Measurements from ENCODE around the gene PCDH19. TPM values are rescaled to one million over a fixed set of nuclear protein-coding genes. Genes with fewer than 3 reads are reported as not detected.

PCDH19 gene
- total RNA-seq, 2 donors from 2014 or later = not detected

DNA sequence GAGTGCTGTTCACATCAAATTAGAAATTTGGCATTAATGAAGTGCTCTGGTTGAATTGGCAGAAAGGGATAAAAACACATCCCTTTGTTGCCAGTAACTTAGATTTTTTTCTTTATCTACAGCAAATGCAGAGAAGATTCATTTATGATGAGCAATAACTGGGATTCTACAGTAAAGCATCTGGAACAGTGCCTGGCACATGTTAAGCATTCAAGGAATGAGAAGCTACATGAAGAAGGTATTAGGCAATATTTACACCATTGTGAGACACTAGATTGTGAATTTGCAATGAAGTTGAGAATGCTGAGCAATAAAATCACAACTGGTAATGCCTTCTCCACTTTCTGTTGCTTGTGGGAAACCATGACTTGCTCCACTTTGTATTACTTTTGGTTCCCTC lies 33.5 kb downstream of the PCDH19 start:
- ATAC-seq (replicated peaks in 1 of 2) = no peak
- no peak overlapping the region for H3K27ac Mint-ChIP-seq

DNA sequence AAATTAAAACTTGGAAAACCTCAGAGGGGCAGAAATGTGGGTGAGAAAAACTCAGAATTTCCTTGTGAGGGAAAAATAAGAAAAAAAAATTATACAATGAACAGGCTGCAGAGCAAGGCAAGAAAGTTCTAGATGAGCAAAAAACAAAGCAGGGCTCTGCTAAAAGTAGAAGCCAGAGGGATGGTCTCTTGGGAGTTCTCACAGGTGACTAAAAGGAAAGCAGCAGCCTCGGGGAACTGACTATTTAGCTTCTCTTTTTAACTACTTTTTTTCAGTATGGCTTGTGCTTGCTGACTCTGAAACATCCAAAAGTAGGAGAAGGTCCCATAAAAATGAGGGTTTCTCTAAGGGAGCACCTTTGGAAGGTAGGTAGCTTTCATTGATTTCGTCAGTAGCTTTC lies 36.4 kb downstream of the PCDH19 start:
- no peak for DNase-seq
- H3K27me3 Mint-ChIP-seq (ENCODE audit: low read depth) = peaks cover 16% of the 10 kb centered on the region
- no peak overlapping the region for H3K27ac Mint-ChIP-seq
- H3K4me1 Mint-ChIP-seq (ENCODE audit: low read depth) = no peaks in the 10 kb centered on the region
- no peak for ATAC-seq (replicated peaks in 1 of 2)
- H3K36me3 Mint-ChIP-seq (ENCODE audit: insufficient read depth in 2 of 2) = no peaks in the 10 kb centered on the region
- no peaks in the 10 kb centered on the region for H3K9me3 Mint-ChIP-seq
- no peak overlapping the region for H3K4me3 Mint-ChIP-seq

More for the DNA sequence above, 33.5 kb downstream of the PCDH19 start:
- DNase-seq = no peak
- Mint-ChIP-seq H3K36me3 (ENCODE audit: insufficient read depth in 2 of 2) (no peaks in the 10 kb centered on the region), H3K9me3 (no peaks in the 10 kb centered on the region), H3K27me3 (ENCODE audit: low read depth) (peaks cover 33% of the 10 kb centered on the region), H3K4me3 (no peak overlapping the region), H3K4me1 (ENCODE audit: low read depth) (no peaks in the 10 kb centered on the region)

DNA sequence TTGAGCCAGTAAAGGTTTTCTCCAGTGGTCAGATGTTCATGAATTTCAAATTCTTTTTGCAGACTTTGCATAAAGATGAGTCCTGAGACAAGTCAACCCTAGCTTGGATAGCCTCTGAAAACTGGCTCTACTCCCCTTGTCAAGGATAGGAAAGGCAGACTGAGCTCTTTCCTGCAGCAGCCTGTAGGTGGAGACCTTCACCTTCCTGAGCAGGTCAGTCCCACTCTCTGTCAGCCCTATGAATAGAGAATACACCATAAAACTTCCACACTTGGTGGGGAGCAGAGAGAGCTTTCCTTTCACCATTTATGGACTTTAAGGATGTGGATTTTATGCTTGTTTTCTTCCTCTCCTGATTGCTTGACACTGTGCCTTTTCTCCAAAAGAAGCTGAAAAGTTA lies 41.9 kb downstream of the PCDH19 start:
- Mint-ChIP-seq H3K4me3 (no peak overlapping the region), H3K27me3 (ENCODE audit: low read depth) (peaks cover 21% of the 10 kb centered on the region), H3K36me3 (ENCODE audit: insufficient read depth in 2 of 2) (no peaks in the 10 kb centered on the region), H3K27ac (no peak overlapping the region), H3K4me1 (ENCODE audit: low read depth) (no peaks in the 10 kb centered on the region), H3K9me3 (no peaks in the 10 kb centered on the region)
- ATAC-seq (replicated peaks in 1 of 2) (no peak), DNase-seq (peak in 1 of 2 donors; percentile 3)

DNA sequence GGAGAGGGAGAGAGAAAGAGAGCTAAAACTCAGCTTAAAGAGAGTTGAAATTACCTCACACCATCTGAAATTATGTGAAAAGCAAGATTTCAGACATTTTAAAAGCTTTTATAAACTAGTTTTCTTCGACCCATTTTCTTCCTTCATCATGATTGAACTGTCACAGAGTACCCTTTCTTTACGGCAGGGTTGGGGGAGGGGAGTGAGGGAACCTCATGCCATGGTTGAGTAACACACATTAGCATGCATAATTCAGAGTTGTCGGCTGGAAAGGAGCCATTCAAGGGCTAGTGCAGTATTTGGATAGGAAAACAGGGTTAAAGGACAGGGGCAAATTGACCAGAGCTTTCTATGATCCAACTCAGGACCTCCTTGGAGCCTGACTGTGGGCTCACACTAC lies 46.2 kb downstream of the PCDH19 start:
- H3K36me3 Mint-ChIP-seq (ENCODE audit: insufficient read depth in 2 of 2) = no peaks in the 10 kb centered on the region

DNA sequence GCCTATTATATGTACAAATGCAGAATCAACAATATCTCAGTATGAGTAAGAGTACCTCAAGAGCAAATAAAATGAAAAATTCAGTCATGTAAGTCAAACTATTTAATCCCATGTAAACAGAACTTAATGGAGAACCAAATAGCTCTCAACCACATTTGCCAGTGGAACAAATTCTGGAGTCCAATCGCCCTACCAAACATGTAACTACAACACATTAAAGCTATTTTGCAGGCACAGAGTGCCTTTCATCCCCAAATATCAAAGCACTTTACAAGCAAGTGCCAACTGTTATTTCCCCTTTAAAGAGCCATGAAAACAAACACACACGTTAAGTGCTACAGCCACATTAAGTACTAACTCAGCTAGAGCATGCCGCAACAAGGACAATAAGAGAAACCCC lies 51.3 kb downstream of the PCDH19 start:
- ATAC-seq (replicated peaks in 1 of 2) (no peak), DNase-seq (no peak)
- Mint-ChIP-seq H3K27ac (no peak overlapping the region), H3K27me3 (ENCODE audit: low read depth) (peaks cover 31% of the 10 kb centered on the region), H3K36me3 (ENCODE audit: insufficient read depth in 2 of 2) (no peaks in the 10 kb centered on the region), H3K9me3 (no peaks in the 10 kb centered on the region), H3K4me3 (no peak overlapping the region), H3K4me1 (ENCODE audit: low read depth) (no peaks in the 10 kb centered on the region)

More for the DNA sequence above, 46.2 kb downstream of the PCDH19 start:
- Mint-ChIP-seq H3K27ac (no peak overlapping the region), H3K4me1 (ENCODE audit: low read depth) (no peaks in the 10 kb centered on the region), H3K27me3 (ENCODE audit: low read depth) (peaks cover 26% of the 10 kb centered on the region), H3K4me3 (no peak overlapping the region), H3K9me3 (no peaks in the 10 kb centered on the region)
- DNase-seq (no peak), ATAC-seq (replicated peaks in 1 of 2) (no peak)

DNA sequence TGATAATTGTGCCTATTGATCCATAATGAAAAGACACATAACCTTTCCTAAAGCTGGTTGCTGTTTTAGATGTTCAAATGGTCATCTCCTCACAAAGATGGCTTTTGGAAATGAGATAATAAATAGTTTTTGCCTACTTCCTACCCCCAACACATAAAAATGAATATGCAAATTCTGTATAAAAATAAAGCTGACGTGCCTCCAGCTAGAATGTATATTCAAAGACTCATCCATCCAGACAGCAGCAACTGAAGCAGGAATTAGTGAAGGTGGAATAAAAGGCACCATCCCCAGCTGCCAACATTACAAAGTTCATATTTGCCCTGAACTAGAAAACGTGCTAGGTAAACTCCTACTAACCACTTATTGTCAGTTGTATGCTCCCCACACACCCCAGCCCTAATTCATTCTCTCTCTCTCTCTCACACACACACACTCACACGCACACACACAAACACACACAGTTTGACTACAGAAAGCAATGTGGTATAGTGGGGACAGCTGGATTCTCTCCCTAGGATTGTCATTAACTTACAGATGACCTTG lies 53.6 kb downstream of the PCDH19 start:
- DNase-seq (no peak), ATAC-seq (replicated peaks in 1 of 2) (no peak)
- H3K9me3 Mint-ChIP-seq = no peaks in the 10 kb centered on the region
- H3K4me3 Mint-ChIP-seq = no peak overlapping the region
- H3K27ac Mint-ChIP-seq = no peak overlapping the region
- H3K4me1 Mint-ChIP-seq (ENCODE audit: low read depth) = no peaks in the 10 kb centered on the region
- peaks cover 29% of the 10 kb centered on the region for H3K27me3 Mint-ChIP-seq (ENCODE audit: low read depth)
- H3K36me3 Mint-ChIP-seq (ENCODE audit: insufficient read depth in 2 of 2) = no peaks in the 10 kb centered on the region

DNA sequence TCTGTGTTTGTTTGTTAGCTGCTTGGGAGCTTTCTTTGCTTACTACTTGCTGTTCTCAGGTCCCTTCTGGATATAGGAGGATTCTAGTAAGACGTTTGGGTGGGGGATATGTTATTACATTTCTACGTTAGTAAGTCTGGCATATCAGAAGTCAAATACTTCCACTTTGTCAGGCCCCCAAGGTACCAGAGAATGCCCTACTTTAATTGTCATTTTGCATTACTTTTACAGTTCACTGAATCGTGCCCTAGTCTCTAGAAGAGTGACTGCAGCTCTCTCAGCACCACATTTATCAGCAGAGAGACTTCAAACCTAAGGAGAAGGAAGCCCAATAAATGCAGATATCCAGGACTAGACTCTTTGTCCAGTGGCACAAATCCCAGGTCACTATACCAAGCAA lies 54.4 kb downstream of the PCDH19 start:
- H3K27me3 Mint-ChIP-seq (ENCODE audit: low read depth) = peaks cover 29% of the 10 kb centered on the region
- no peaks in the 10 kb centered on the region for H3K9me3 Mint-ChIP-seq
- H3K27ac Mint-ChIP-seq = no peak overlapping the region
- DNase-seq = no peak
- no peaks in the 10 kb centered on the region for H3K36me3 Mint-ChIP-seq (ENCODE audit: insufficient read depth in 2 of 2)
- H3K4me3 Mint-ChIP-seq = no peak overlapping the region
- no peaks in the 10 kb centered on the region for H3K4me1 Mint-ChIP-seq (ENCODE audit: low read depth)
- no peak for ATAC-seq (replicated peaks in 1 of 2)

DNA sequence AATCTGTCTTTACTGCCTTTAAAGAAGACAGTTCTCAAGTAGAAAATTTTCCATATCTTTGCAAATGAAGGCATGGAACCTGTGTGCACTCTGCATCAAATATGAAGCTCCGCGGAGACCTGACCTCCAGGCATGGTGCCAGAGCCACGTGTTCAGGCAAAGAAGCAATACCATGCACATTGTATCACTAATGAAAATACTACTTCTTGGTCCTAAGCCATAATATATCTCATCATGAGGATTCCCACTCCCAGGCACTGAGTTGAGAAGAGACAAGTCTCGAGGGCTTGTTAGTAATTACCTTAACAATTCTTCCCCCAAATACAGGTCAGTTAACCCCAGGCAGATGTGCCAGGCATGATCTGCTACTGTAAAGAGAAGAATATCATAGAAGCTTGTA lies 56.7 kb downstream of the PCDH19 start:
- DNase-seq = no peak
- no peak overlapping the region for H3K4me3 Mint-ChIP-seq
- H3K9me3 Mint-ChIP-seq = no peaks in the 10 kb centered on the region
- no peaks in the 10 kb centered on the region for H3K36me3 Mint-ChIP-seq (ENCODE audit: insufficient read depth in 2 of 2)
- ATAC-seq (replicated peaks in 1 of 2) = no peak
- no peak overlapping the region for H3K27ac Mint-ChIP-seq
- no peaks in the 10 kb centered on the region for H3K4me1 Mint-ChIP-seq (ENCODE audit: low read depth)
- peaks cover 21% of the 10 kb centered on the region for H3K27me3 Mint-ChIP-seq (ENCODE audit: low read depth)

DNA sequence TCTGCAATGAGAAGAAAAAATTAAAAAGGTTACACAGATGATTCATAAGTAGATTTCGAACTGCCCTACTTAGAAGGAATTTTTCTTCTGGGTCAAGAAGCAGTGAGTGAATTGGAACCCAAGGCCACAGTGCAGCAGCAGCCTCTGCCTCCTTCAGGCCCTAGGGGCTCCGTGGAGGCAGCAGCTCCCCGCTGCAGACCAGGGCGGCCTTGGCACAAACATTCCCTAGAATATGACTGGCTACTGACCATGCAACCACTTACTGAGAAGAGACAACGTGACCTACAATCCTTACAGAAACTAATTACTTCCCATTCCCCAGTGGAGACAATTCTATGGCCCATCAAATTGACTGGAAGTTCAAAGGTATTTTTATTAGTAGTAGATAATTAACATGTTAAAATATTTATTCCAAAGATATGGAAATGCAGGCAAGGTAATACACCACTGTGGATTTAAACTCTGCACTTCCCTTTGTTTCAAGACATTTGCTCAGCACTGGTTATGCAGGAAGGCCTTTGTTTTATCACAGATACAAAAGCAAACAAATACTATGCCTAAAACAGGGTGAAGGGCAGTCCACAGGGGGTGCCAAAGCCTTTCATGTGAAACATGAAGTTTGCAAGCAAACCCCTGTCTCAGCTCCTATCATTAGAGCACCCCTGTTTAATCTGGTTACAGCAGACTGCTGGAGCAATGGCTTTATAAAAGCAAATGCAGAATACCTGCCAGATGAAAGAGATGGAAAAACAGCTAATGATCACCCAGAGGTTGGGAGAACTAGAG lies 59.2 kb downstream of the PCDH19 start:
- Mint-ChIP-seq H3K36me3 (ENCODE audit: insufficient read depth in 2 of 2) (no peaks in the 10 kb centered on the region), H3K4me1 (ENCODE audit: low read depth) (no peaks in the 10 kb centered on the region), H3K9me3 (no peaks in the 10 kb centered on the region), H3K27me3 (ENCODE audit: low read depth) (peaks cover 6% of the 10 kb centered on the region), H3K27ac (no peak overlapping the region), H3K4me3 (no peak overlapping the region)
- ATAC-seq (replicated peaks in 1 of 2) (no peak), DNase-seq (no peak)

DNA sequence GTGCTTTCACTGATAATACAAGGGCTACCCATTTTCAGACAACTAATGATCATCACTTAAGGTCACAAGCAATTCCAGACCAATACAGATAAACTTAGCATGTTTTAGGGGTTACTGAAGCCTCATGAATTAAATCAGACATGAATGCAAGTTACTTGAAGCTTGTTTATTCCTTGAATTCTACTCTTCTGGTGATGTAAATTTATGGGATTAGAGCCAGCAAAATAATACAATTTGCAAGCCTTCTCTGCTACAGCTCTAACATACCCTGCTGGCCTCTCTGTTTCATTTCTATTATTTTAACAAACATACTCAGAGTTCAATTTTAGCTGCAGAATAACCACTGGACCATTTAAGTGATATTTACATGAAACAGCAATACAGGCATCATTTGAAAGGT lies 60.7 kb downstream of the PCDH19 start:
- H3K27me3 Mint-ChIP-seq (ENCODE audit: low read depth) = peaks cover 12% of the 10 kb centered on the region
- ATAC-seq (replicated peaks in 1 of 2) (no peak), DNase-seq (no peak)
- H3K27ac Mint-ChIP-seq = no peak overlapping the region
- H3K4me3 Mint-ChIP-seq = no peak overlapping the region
- H3K4me1 Mint-ChIP-seq (ENCODE audit: low read depth) = no peaks in the 10 kb centered on the region
- no peaks in the 10 kb centered on the region for H3K9me3 Mint-ChIP-seq
- no peaks in the 10 kb centered on the region for H3K36me3 Mint-ChIP-seq (ENCODE audit: insufficient read depth in 2 of 2)

DNA sequence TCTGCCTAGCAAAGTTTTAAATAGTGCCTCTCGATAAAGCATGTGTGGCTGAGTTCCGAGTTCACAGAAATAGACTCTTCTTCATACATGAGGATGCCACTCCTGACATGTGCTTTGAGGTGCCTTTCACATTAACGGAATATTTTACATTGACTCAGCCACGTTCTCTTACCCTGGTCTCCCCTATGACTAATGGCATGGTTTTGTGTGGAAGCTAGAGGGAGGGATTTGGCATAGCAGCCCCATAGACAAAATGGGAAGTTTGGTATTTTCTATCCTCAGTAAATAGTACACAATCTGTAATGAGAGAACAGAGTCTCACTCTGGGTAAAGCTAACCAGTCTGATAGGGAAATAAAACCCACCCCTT lies 68.9 kb downstream of the PCDH19 start:
- Mint-ChIP-seq H3K4me1 (ENCODE audit: low read depth) (no peaks in the 10 kb centered on the region), H3K27ac (no peak overlapping the region), H3K27me3 (ENCODE audit: low read depth) (peaks cover 22% of the 10 kb centered on the region), H3K36me3 (ENCODE audit: insufficient read depth in 2 of 2) (no peaks in the 10 kb centered on the region), H3K9me3 (no peaks in the 10 kb centered on the region), H3K4me3 (no peak overlapping the region)
- DNase-seq (no peak), ATAC-seq (replicated peaks in 1 of 2) (no peak)

DNA sequence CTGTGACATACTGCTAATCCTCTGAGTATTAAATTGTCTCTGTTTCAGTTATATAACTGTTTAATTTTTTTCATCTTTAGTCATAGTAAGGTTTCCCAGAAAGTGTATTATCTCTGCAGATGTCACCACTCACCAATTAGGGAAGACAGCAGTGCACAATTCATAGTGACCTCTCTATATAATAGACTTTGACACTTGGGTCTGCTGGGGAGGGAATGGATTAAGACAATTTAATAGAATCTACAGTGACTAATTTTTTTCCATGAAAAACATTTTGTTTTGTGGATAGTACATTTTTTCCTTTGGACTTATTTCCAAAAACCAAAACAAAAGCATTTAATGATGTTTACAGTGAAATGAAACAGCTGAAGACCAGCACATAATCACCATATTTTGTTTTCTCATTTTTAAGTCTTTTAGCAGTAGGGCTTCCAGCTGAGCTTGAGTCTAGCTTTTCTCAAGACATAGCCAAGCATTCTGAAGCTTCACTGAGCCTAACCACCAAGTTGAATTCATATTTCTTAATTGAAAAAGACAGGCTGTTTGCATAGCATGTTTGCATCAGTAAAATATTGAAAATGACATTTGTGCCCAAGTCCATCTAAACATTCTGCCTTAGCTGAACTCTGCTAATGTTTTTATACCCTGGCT lies 69.5 kb downstream of the PCDH19 start:
- no peak for ATAC-seq (replicated peaks in 1 of 2)
- Mint-ChIP-seq H3K4me3 (no peak overlapping the region), H3K4me1 (ENCODE audit: low read depth) (no peaks in the 10 kb centered on the region), H3K27me3 (ENCODE audit: low read depth) (peaks cover 20% of the 10 kb centered on the region), H3K36me3 (ENCODE audit: insufficient read depth in 2 of 2) (no peaks in the 10 kb centered on the region), H3K9me3 (no peaks in the 10 kb centered on the region), H3K27ac (no peak overlapping the region)
- DNase-seq = no peak

DNA sequence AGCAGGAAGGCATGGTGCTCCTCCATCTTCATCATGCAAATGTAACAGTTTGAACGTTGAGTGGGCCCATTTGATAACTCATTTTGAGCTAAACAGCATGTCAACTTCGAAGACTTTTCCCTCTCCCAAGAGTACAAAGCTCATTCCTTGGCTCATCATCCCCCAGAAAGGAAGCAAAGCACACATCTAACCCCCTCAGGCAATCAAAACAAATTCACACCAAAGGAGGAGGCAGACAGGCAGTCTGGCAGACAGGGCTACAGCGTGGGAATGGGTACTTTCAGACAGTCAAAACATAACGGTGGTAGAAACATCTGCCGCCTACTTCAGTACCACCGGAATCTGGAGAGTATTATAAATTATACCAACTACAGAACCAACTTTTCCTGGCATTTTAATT lies 81.7 kb downstream of the PCDH19 start:
- Mint-ChIP-seq H3K36me3 (ENCODE audit: insufficient read depth in 2 of 2) (no peaks in the 10 kb centered on the region), H3K27ac (no peak overlapping the region), H3K27me3 (ENCODE audit: low read depth) (peaks cover 22% of the 10 kb centered on the region), H3K4me3 (no peak overlapping the region), H3K9me3 (no peaks in the 10 kb centered on the region), H3K4me1 (ENCODE audit: low read depth) (no peaks in the 10 kb centered on the region)
- DNase-seq (no peak), ATAC-seq (replicated peaks in 1 of 2) (no peak)
